Embryonic facial prominence (tissue), 1 donor: ENCODE data around the gene BCL11B.
"Not testable (repeated sequence)": the region's sequence is repeated elsewhere in the genome, so short reads cannot be mapped to it uniquely, and the experiment has no call there.

Experiments used
- DNase-seq: peaks from one replicate; pipeline ENCODE4 v3.0.0-alpha.2; 2016; ENCODE audit errors: extremely low spot score

BCL11B gene

DNA sequence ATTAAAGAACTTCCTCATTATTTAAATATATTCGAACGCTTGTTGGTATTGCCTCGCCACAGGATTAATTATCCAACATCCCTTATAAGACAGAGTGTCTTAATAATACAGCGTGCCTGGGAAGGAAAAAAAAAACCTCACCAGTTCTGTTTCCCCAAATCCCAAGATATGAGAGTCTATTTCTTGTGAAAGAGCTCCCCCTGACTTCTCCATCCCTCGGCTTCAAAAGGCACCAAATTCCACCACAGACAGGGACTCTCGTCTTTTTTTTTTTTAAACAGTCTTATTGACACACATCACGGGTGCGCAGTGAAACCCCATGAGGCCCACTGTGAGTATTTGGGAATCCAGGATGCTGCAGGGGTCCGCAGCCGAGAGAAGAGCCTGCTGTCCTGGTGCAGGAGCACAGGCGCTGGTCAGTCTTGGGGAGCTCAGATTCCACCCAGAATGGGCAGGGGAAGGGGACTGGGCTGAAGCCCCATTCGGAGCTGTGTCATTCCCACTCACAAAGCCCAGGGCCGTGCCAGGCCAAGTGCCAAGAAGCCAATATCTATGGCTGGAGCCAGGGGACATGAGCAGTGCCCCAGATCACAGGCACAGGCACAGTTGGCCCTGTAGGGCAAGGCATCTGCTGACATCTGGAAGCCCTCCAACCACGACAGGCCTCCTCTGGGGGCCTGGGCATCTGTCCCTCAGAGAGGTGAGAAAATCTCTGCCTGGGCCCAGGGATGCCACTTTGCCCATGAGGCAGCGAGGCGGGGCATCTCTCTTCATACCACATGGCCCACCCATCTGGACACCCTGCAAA is 71.9 kb downstream of the BCL11B start:
- DNase-seq = no peak

DNA sequence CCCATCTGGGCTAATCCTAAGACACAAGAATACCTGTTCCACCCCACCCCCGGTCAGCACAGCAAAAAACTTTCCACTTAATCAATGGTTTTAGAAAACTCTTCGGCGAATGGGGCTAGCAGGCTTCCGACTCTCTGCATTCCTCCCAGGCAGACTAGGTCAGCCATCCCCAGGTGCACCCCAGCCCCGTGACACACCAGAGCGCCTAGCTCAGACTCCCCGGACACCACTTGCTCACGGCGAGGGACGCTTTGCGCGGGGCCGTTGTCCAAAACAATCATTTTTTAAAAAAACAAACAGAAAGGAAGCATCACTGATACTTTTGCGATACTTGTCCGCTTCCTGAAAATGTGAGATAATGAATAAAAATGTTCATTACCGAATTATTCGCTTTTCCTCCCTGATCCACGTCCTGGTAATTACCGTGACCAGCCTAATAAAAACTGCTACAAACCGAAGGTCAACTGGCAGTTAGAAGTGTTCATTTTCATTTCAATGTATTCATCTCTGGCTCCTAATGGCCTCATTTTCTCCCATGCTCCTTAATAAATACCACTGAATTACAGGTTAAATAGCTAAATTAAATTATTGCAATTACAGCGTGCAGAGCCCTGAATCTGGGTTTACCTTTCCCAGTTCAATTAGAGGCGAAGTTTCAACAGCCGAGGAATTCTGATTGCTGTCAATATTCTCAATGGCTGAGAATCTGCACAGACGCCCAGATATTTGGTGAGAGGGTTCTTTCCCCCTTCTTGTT is 73.1 kb downstream of the BCL11B start:
- no peak for DNase-seq

DNA sequence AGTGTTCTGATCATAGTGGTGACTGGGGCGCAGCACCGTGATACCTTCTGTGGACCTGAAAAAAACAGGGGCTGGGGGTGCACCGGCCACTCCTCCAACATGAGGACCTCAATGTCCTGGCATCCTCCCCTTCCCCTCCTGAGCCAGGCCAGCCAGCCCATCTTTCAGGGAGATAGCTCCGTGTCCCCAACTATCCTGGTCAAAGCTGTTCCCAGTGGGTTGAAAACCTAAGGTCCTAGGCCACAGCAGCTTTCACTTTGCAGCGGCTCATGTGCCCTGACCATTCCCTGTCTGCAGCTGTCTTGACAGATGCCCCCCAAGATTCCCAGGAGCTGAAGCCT is 75.7 kb downstream of the BCL11B start:
- no peak for DNase-seq

DNA sequence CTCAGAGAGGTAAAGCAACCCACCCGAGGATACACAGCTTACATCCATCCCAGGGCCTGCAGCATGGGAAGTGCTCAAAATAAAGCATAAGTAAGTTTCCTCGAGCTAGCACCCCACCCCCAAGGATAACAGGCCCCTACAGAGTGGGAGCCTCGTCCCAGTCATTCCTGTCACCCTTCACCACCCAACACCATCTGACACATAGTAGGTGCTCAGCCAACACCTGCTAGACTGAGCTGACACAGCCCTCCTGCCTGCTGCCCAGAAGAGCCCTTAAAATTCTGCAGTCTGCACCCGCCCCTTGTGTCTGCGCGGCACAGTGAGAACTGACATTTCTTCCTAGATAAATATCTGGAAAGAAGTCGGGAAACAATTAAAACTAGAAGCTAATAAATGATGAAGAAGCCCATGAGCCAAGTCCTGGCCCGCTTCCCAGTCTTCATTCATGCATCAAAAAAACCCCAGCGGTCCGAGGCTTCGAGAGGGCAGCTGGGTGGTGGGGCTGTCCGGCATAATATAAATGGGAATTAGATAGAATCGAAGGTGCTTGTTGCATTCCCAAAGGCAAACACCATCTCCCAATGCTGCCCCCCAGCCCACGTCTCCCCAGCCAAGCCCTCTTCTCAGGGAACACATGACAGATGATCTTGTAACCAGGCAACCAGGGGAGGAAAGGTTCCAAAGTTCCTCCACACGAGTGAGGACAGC is 76.2 kb downstream of the BCL11B start:
- no peak for DNase-seq

DNA sequence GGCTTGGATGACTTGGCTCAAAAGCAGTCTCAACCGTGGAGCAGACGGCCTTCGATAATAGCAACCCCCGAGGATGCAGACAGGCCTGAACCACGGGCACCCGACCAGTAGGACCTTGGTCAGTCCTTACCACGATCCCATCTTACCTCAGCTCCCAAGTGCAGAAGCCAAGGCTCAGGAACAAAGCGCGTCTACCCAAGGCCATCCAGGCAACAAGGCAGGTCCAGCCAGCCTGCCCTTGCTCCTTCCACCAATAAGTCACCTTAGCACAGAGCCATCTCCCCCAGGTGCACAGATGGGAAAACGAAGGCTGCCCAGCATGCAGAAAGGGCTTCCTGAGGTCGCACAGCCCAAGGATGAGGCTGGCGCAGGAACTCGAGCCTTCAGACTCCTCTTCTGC is 77.3 kb downstream of the BCL11B start:
- no peak for DNase-seq

DNA sequence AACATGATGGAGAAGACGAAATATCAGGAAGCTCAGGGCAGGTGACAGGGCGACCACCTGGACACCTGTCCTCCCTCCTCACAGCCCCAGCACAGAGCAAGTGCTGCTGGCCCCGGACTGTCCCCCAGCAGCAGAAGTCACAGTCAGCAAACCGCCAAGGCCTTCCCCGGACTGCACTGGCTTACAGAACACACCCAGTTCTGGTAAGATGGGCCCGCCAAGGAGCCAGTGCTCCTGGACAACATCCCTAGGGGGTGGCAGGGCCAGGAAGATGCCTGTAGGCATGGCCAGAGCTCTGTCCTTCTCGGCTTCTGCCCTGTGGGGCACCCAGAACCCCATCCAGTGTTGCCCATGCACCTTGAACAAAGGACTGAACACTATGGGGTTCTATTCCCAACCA is 77.9 kb downstream of the BCL11B start:
- no peak for DNase-seq

DNA sequence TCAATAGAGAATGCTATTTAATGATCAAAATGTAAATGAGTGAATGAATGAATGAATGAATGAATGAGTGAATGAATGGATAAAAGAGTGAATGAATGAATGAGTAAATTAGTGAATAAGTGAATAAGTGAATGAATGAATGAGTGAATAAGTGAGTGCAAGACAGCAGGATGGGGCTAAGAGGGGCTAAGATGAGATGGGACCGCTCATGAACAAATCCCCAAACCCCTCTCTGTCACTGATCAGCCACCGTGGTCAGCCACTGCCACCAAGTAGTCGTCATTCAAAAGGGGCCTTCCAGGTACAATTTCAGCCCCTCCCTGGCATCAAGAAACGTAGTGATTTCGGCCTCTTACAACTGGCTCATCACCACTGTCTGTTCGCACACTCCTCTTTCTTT is 79.2 kb downstream of the BCL11B start:
- no peak for DNase-seq

DNA sequence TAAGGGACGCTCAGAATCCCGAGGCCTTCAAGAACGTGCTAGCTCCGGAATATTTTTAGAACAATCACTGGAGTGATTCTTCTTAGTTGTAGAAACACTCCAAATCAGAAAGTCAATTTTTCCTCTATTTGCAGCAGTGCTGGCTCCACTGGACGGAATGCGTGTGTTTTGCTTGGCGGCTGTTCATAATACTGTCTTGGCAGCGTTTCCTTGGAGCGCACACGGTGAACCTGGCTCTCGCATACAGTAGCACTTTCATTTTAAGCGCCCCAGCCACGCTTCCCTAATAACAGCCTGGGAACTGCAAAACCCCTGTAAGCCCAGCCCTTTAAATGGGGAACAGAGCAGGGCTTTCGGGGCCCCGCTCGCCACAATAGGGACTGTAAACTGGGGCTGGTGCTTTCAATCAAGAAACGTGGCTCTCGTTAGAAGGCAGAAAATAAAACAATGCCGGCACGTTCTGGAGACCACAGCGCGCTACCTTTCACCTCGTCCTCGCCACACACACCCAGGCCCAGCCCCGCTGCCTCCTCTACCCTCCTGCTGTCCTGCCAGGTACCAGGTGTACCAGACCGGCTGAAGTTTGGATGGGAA is 79.9 kb downstream of the BCL11B start:
- DNase-seq = peak; percentile 76

DNA sequence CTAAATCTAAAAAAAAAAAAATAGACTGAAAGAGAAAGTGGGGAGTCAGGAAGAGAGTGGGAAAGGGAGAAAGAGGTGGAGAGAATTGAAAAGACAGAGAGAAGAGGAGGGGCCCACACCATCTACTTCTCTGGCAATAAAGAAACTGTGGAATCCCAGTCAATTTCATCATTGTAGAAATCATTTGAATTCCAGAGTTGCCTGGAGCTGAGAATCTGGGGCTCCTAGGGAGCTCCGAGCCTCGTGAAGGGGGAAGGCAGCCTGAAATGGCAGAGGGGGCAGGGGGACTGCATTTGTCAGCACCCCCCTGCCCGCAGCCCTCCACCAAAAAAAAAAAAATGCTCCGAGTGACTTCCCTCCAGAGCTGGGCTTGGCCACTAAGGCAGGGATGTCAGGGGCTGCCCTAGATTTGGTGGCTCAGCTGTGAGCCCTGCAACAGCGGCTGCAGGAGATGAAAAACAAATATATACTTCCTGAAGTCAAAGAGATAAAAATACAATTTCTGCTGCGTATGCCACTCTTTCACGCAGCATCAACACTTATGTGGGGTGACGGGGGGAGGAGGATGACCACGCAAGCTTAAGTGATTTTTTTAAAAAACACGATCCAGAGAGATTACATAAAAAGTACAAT is 80.5 kb downstream of the BCL11B start:
- no peak for DNase-seq

DNA sequence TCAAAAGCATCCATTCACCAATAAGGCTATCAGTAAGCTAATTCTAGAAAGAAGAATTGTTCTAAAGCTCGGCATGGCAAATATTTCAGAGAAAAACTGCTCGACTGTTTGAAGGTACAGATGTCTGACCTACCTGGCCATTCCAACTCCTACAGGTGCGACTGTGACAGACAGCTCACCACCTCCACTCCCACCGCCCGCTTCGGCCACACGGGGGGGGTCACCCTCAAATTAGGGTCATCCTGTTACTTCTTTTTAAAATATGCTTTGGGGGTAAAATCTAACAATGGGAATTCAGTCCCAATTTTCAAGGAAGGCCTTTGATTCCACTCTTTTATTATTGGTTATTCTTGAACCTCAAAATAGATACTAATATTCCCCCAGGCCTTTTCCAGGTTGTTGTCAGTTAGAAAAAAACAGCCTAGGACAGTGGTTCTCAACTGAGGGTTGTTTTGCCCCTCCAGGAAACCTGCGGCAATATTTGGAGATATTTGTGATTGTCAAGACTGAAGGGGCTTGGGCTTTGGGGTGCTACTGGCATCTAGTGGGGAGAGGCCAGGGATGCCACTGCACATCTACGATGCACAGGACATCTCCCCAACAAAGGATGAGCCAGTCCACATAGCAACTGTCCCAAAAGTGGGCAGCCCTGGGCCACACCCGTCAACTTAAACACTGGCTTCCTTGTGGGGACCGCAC is 81.2 kb downstream of the BCL11B start:
- no peak for DNase-seq

DNA sequence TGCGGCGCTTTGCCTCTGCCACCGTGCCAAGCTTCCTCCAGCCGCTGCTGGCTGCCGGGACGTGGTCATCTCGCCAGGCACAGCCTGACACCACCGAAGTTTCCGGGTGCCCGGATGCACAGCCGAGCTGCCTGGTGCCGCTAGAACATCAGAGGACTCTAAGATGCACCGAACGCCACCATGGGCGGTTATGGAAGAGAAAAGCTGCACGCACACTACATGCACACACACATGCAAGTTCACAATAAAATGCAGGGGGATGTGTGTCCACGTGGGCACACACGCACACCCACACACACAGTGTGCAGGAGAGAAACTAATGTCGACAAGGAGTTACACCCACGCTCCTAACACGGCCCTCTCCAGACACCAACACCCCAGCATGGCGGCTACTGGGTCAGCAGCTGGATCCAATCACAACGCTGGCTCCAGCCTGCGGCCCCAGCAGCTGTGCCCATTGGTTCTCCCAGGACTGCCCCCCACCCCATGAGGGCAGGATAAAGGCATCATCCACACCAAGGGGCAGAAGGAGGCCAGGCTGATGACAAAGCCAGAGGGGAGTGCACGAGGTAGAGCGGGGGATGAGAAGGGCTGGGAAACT is 82.7 kb downstream of the BCL11B start:
- no peak for DNase-seq

DNA sequence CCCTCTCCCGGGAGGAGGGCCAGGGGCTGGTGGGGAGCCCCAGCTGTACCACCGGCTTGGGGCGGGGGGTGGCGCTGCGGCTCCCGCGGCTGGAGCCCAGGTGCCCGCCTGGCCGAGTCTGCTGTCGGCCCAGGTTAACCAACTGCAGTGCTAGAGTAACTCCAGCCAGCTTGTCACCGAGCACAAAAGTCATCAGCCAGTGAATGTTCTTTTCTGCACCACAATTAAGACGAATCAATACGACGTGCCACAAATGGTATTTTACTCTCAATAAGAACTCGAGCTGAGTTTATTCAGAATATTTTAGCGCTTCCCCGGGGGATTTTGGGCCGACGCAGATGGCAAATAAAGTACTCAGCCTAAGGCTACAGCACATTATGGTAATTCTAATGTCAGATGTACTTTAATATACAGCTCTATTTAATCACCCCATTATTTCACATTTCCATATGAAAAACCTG is 83.2 kb downstream of the BCL11B start:
- DNase-seq = no peak

DNA sequence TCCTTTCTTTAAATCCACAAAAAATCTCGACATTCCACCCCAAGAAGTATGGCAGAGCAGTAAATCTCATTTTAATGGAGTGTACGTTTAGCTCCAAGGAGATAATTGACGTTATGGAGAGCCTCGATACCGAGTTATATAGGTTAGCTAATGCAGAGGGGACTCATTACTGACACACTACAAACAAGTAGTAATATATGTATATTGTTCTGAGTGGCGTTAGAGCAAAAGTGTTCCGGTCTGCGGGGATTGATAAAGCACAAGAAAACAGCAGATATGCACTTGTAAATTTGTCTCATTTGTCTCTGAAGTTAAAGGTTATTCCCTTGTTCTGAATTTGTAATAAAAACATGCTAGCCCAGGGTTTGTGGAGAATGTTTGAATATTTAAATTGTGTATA is 84.1 kb downstream of the BCL11B start:
- no peak for DNase-seq

DNA sequence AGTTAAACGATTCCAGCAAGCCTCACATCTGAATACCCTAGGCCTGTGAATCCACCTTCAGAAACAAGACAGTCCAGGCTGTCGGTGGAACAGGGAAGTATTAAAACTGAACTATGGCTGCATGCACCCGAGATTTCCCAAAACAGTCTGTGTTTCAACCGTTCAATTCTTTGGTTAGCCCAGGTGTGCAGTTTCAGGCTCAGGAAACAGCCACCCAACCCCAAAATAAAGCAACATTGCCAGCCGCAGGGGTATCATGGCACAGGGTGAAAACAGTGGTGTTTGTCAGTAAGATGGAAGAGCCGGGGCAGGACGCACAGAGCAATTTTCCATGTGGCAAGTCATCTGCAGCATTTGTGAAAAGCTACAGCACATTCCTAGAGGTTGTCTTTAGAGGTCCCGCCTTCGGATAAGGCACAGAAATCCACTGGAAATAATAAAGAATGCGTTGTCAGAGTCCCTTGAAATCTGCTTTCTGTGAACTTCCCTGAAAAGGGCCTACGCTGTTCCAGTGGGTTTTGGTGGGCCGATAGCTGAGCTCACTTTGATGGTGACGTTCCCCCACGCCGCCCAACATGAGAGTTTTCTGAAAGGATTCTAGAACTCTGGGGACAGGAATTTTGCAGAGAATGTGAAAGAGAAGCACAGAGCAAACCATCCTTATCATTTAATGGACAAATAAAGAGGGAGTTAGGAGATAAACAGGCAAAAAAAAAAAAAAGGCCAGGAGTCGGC is 84.9 kb downstream of the BCL11B start:
- no peak for DNase-seq

DNA sequence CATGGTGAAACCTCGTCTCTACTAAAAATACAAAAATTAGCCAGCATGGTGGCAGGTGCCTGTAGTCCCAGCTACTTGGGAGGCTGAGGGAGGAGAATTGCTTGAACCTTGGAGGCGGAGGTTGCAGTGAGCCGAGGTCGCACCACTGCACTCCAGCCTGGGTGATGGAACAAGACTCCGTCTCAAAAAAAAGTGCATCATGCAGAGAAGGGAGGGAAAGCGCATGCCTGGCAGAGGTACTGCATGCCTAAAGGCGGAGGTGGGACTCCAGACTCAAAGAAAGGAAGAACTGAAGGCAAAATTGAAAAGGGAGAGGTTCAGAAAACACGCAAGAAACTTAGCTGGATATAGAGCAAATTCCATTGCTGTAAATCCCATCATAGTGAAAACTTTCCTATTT is 85.7 kb downstream of the BCL11B start:
- not testable (repeated sequence) for DNase-seq

DNA sequence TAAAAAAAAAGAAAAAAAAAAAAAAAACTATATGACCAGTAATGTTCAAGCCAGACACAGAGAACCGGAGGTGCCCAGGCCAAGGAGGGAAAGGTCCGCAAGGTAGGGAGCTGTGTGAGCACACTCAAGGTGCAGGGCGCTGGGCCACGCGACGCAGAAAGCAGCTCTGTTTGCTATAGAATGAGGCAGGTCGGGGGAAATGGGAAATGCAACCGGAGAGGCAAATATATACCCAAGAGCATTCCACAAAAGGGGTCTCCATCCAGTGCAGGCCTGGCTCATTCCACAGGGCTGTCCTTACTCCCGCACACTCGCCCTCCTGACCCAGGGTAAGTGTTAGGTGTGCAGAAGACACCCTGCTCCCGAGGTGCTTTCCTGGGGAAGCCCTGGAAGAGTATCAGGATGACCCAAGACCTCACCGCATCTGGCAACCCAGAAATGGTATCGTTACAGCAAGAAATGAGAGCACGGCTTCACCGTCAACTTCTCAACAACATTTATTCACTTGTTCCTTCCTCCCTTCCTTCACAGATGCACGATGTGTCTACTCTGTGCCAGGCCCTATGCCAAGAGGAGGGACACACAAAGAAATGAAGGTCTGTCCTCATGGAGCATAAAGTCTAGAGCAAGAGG is 86.4 kb downstream of the BCL11B start:
- DNase-seq = no peak

DNA sequence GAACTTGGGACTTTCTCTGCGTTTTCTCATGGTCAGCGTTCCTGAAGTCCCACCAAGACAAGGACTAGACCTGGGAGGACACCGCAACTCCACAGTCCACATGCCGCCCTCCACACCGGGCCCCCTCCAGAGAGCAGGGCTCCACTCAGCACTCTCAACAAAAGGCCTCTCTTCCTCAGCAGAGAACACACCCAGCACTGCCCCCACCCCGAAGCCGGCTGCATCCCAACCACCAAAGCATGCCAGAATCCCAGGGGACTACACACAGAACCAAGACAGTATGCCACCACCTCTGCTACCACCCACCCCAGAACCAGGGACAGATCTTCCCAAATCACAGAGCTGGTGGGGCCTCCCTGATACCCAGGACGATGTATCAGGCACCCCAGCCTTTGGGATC is 88.3 kb downstream of the BCL11B start:
- DNase-seq = no peak

DNA sequence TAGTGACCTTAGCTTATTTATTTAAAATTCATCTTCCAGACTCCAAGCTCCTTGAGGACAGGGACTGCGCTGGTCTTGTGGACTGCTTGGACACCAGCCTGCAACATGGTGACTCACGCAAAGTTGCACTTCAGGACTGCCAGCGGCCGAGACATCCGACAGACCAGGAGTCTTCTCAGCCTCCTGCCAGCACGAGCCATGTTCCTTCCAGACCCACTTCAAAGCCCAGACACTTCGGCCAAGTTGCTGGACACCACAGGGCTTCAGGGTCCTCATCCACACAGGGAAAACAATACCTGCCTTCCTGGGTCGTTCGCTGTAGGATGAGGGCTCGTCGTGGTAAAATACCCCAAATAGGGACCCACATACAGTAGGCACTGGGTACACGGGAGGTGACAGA is 88.7 kb downstream of the BCL11B start:
- DNase-seq = no peak

DNA sequence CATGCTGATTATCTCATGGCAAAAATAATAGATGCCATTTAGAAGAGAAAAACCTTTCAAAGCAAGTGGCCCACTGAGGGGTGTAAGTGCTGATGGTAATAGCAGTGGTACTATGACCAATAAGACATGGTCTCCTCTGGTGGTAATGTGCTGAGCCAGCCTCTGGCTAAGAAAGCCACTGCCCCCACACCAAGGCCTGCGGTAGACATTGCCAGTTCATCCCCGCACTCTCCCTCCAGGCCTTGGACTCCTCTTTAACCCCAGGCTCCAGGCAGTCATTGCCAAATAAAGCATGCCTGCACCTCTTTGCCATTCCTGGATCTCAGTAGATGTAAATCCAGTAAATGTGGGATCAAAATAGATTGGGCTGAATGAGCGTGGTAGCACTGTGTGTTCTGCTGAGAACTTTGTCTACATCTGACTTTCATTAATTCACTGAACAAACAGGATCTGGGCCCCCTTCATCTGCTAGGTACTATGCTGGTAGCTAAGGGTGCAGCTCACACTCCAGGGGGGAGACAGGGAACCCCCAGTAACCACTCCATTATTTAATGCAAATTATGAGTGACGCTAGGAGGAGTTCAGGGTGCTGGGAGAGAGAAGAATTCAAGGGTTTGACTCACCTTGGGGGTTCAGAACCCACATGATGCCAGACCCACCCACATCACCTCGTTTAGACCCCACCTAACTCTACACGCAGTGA is 89.3 kb downstream of the BCL11B start:
- no peak for DNase-seq
